NOMO-1 treated with DMSO at 0.1 percent for 48 hours (cell line): Measurements from ENCODE around the gene FRG1.
"Not testable (repeated sequence)": the region's sequence is repeated elsewhere in the genome, so short reads cannot be mapped to it uniquely, and the experiment has no call there.

Experiments
- DNase-seq: peaks from one replicate; lab custom pipeline; 2025; ENCODE audit not compliant: unreplicated experiment; lab: John Stamatoyannopoulos, UW

The FRG1 gene

GRCh38 chr4:189984661-189985060, 44.0 kb downstream of the FRG1 start:
- DNase-seq: not testable (repeated sequence)

GRCh38 chr4:189985651-189986243, 45.1 kb downstream of the FRG1 start:
- not testable (repeated sequence) for DNase-seq

DNA sequence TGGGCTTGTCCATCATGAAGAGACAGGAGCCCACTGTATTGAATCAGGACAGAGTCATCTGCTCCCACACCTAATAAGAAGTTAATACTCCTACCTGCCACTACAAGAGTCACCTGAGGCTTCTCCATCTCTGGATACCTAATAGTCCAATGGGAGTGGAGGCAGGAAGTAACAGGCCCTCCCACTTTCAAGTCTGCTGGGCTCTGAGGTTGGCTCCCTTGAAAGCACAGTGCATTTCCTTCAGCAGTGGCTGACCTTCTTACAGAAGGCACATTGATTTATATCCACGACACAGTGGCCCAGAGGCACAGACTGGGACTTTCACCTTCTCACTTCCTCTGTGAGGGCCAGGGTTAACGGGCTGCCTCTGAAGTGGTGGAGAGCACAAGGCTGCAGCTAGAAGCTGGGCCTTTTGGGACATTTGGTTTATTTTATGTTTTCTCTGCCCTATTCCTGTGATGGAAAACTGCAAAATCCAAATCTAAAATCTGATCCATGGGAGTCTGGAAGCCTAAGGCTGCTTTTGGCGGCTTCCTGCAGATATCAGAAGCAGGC, 48.3 kb downstream of the FRG1 start:
- DNase-seq: no peak

DNA sequence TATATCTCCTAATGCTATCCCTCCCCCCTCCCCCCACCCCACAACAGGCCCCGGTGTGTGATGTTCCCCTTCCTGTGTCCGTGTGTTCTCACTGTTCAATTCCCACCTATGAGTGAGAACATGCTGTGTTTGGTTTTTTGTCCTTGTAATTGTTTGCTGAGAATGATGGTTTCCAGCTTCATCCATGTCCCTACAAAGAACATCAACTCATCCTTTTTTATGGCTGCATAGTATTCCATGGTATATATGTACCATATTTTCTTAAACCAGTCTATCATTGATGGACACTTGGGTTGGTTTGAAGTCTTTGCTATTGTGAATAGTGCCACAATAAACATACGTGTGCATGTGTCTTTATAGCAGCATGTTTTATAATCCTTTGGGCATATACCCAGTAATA, 49.3 kb downstream of the FRG1 start:
- DNase-seq: not testable (repeated sequence)
